ENCODE results near the gene RPF1.

DNA sequence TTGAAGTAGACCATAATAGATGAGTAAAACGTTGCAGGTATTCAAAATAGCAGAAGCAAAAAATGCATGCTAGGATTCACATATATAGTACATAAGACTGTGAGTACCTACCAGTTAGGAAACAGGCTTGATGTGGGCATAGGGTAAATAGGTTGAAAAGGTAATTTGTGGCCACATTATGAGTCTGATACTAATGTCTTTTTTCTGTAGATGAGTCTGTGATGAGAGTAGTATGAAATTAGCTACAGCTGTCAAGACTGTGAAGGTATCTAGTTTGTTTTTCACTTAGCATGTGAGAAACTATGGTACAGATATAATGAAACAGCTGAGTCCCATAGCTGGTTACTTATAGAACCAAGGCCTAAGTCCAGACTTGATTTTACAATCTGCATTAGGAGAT is 14.7 kb downstream of the RPF1 start:
- no peak for TF ChIP-seq POLR2AphosphoS5 (IDR thresholded peaks at IDR 0.05)
- TF ChIP-seq, protein P1, sequence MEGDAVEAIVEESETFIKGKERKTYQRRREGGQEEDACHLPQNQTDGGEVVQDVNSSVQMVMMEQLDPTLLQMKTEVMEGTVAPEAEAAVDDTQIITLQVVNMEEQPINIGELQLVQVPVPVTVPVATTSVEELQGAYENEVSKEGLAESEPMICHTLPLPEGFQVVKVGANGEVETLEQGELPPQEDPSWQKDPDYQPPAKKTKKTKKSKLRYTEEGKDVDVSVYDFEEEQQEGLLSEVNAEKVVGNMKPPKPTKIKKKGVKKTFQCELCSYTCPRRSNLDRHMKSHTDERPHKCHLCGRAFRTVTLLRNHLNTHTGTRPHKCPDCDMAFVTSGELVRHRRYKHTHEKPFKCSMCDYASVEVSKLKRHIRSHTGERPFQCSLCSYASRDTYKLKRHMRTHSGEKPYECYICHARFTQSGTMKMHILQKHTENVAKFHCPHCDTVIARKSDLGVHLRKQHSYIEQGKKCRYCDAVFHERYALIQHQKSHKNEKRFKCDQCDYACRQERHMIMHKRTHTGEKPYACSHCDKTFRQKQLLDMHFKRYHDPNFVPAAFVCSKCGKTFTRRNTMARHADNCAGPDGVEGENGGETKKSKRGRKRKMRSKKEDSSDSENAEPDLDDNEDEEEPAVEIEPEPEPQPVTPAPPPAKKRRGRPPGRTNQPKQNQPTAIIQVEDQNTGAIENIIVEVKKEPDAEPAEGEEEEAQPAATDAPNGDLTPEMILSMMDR (IDR thresholded peaks at IDR 0.05): no peak

All from gastroesophageal sphincter (tissue), 3 donors.